Muscle of leg (tissue), 11 donors: Measurements from ENCODE around the gene SPATA33. TPM values are rescaled to one million over a fixed set of nuclear protein-coding genes. Genes with fewer than 3 reads are reported as not detected.

Source experiments
- DNase-seq: peaks from one replicate; pipeline ENCODE4 v3.0.0; 2013
- H3K27ac ChIP-seq: one replicate; pipeline ENCODE4 v1.5.1; 2013; ENCODE audit warnings: mild to moderate bottlenecking, low read length, control low read depth
- H3K27me3 ChIP-seq: one replicate; pipeline ENCODE4 v1.6.1; 2013; ENCODE audit warnings: low read length; ENCODE audit not compliant: control insufficient read depth, insufficient read depth
- H3K36me3 ChIP-seq: one replicate; pipeline ENCODE4 v1.6.1; 2013; ENCODE audit warnings: low read length; ENCODE audit not compliant: control insufficient read depth, insufficient read depth
- H3K4me1 ChIP-seq: one replicate; pipeline ENCODE4 v1.6.1; 2013; ENCODE audit warnings: low read length; ENCODE audit not compliant: control insufficient read depth, insufficient read depth
- H3K4me3 ChIP-seq: one replicate; pipeline ENCODE4 v1.5.1; 2013; ENCODE audit warnings: low read length, control low read depth
- H3K9me3 ChIP-seq: replicated peaks from 2 replicates; pipeline ENCODE4 v1.6.1; 2013; ENCODE audit warnings: low read depth, low read length; ENCODE audit not compliant: control insufficient read depth
- WGBS: methylation state at CpG from one replicate; pipeline ENCODE4 v1.1.5; 2013; ENCODE audit warnings: missing lambda C conversion rate; ENCODE audit not compliant: insufficient coverage; 5-methylcytosine and 5-hydroxymethylcytosine counted together
- polyA plus RNA-seq, 8 donors: library from polyadenylated mRNA; unstranded; fragments of 120-200 nt; gene quantifications; one replicate each; pipeline versions ENCODE4 v1.2.1 to v1.2.3, GENCODE V29; 2013; ENCODE audit warnings: inconsistent platforms in 1 of 8, low replicate concordance in 1 of 8; ENCODE audit not compliant: insufficient read length in 8 of 8, insufficient read depth in 1 of 8
- total RNA-seq: library from RNA; stranded (reverse); fragments of 120-200 nt; gene quantifications from one replicate; pipeline ENCODE4 v1.2.4, GENCODE V29; 2013

The SPATA33 gene
- total and polyA plus RNA-seq, 9 donors, result 2.7 to 7.1 (median 4.7) TPM

DNA sequence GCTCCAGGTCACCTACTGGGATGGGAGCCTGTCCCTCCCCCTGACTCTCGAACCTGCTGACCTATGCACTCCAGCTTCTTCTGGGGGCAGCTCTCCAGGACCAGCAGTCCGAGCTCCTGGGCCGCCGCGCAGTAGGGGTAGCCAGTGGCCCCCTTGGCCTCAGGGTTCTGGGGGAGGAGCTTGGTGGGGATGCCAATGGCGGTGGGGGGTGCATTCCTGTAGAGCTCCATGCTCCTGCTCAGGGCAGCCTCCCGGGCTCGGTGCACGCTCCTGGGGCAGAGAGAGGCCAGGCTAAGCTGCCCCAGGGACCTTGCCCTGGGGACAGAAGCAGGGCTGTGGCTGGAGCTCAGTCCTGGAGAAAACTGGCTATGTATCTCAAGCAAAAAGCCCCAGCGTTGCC, 51.5 kb downstream of the SPATA33 start:
- Histone ChIP-seq H3K27ac (no peak overlapping the region), H3K4me1 (peaks cover 27% of the 10 kb centered on the region), H3K4me3 (no peak overlapping the region), H3K9me3 (no peaks in the 10 kb centered on the region), H3K27me3 (peaks cover 22% of the 10 kb centered on the region), H3K36me3 (peaks cover 7% of the 10 kb centered on the region)
- 81% methylated on average over 5 of the region's 10 CpGs for WGBS
- DNase-seq, result no peak

DNA sequence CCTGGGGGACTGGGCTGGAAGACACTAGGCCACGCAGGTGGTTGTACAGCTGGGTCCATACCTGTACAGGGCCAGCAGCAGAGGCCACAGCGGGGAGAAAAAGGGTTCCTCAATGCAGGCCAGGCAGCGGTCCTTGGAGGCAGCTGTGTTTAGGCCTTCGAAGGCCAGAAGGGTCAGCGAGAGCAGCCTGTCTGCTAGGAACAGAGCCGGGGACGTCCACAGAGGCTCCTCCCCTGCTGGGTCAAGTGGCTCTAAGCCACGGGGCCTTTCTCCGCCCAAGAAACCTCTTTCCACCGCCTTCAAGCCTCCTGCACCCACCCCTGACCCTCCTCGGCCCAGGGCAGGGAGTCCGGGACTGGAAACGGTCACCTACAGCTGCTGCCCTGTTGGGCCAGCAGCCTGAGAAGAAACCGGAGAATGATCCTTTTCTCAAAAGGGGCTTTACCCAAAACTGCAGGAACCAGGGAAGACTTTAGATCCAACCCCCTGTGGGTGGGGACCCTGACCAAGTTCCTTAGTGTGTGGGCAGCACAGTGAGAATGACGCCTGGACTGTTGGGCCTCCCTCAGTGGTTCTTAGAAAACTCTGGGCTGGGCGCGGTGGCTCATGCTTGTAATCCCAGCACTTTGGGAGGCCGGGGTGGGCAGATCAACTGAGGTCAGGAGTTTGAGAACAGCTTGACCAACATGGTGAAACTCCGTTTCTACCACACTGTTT, 52.2 kb downstream of the SPATA33 start:
- no peak overlapping the region for H3K27ac ChIP-seq
- peaks cover 16% of the 10 kb centered on the region for H3K27me3 ChIP-seq
- DNase-seq, result no peak
- no peaks in the 10 kb centered on the region for H3K9me3 ChIP-seq
- 76% methylated on average over 19 of the region's 19 CpGs for WGBS
- no peak overlapping the region for H3K4me3 ChIP-seq
- H3K36me3 ChIP-seq, result peaks cover 7% of the 10 kb centered on the region
- peaks cover 27% of the 10 kb centered on the region for H3K4me1 ChIP-seq

DNA sequence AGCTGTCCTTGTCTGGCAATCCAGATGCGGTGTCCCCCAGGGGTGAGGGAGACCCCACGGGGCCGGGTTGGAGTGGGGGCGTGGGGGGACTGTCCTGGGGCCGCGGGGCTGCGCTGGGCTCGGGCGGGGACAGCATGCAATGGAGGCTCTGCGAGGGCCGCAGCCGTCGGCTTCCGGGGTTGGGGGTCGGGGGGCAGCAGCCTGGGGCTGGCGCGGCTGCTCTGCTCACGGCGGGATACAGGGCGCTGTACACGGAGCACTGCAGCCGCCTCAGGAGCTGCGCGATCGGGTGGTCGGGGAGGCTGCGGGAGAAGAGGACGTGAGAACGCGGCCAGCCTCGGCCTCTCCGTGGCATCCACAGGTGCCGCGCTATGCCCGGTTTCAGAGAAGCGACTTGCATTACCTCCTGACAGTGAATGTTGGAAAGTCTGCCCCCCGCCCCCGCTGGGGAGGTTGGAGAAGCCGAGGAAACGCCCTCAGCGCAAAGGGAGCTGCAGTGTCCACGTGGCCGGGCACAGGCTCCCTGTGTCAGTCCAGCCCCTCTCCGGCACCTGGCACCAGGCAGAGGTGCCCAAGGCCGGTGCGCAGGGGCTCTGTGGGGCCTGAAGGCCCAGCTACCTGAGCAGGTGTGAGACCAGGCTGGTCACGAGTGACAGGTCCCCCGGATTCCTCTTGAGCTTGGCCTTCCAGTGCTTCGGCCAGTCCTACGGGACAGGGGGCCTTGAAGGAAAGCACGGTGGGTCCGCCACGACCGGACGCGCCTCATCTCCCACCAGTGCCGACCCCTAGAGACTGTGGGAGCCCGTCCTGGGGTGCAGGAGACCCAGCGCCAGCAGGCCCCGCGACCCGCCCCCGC, 53.3 kb downstream of the SPATA33 start:
- 60% methylated on average over 58 of the region's 63 CpGs for WGBS
- no peak overlapping the region for H3K4me3 ChIP-seq
- H3K9me3 ChIP-seq, result no peaks in the 10 kb centered on the region

DNA sequence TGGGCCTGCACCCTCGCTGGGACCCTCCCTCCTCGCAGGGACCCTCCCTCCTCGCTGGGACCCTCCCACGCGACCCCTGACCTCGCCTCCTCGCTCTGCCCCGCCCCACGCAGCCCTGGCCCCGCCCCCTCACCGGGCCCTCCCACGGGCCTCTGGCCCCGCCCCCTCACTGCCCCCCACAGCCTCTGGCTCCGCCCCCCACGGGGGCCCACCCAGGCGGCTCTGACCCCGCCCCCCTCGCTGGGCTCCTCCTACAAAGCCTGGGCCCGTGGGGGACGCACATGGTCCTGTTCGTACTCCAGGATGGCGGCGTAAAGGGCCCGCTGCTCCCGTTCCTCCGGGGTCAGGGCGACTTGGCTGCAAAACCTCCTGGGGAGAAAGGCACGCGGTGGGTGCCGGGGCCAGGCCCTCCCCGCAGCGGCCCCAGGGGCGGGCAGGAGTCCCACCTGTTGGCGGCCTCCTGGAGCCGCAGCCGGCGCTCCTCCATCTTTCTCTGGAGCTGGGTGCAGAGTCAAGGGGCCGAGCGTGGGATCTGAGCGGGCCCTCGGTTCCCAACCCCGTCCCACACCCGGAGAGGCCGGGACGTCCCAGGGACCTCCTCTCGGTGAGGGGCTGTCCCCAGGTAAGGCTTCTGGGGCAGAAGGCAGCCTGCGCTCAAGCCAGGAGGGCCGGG, 54.1 kb downstream of the SPATA33 start:
- peak overlapping the region; percentile 28 for H3K4me3 ChIP-seq
- WGBS, result 3% methylated on average over 34 of the region's 48 CpGs

More for the DNA sequence above, 53.3 kb downstream of the SPATA33 start:
- Histone ChIP-seq H3K36me3 (peaks cover 7% of the 10 kb centered on the region), H3K4me1 (peaks cover 26% of the 10 kb centered on the region), H3K27ac (no peak overlapping the region), H3K27me3 (peaks cover 13% of the 10 kb centered on the region)
- peak; percentile 16 for DNase-seq

DNA sequence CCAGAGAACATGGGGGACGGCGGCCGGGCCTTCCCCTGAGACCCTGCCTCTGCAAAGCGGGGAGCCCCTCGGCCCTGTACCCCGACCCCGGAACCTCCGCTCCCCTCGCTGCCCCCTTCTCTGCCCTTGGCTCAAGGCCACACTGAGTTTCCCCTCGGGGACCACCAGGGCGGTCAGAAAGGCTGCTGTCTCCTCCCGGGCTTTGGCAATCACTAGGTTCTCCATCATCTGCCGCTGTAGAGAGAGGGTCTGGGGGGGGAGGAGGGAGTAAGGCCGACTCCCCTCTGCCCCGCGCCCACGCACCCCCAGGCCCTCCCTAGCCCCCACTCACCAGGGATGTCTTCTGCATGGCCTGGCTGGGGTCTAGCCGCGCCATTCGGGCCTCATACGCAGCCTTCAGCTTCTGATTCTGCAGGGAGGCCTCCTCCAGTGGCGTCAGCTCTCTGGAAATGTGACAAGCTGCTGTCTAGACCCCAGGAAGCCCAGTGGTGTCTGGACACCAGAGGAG, 54.7 kb downstream of the SPATA33 start:
- peaks cover 7% of the 10 kb centered on the region for H3K36me3 ChIP-seq
- no peak overlapping the region for H3K27ac ChIP-seq
- H3K4me1 ChIP-seq, result peaks cover 22% of the 10 kb centered on the region
- peak overlapping the region; percentile 28 for H3K4me3 ChIP-seq
- H3K27me3 ChIP-seq, result peaks cover 13% of the 10 kb centered on the region
- 3% methylated on average over 9 of the region's 22 CpGs for WGBS
- H3K9me3 ChIP-seq, result no peaks in the 10 kb centered on the region
- DNase-seq, result no peak

More for the DNA sequence above, 54.1 kb downstream of the SPATA33 start:
- no peak overlapping the region for H3K27ac ChIP-seq
- no peaks in the 10 kb centered on the region for H3K9me3 ChIP-seq
- H3K4me1 ChIP-seq, result peaks cover 22% of the 10 kb centered on the region
- DNase-seq, result peak; percentile 37
- peaks cover 13% of the 10 kb centered on the region for H3K27me3 ChIP-seq
- H3K36me3 ChIP-seq, result peaks cover 7% of the 10 kb centered on the region

DNA sequence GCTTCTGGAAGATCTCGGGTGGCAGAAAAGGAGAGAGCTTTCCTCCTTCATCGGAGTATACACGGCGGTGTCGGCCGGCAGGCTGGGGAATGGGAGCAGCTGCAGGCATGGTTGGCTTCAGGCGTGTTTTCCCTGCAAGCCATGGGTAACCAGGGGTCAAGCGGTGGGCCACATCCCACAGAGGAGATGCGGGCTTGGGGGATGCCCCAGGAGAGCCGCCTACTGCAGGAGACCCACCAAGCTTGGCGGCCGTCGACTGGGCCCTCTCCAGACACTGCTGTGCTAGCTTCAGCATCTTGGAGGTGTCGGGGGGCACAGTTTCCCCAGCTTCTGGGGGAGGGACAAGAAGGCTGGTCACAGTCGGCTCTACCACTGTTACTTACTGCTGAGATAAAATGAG, 58.9 kb downstream of the SPATA33 start:
- WGBS, result 83% methylated on average over 15 of the region's 15 CpGs
- H3K4me1 ChIP-seq, result peaks cover 15% of the 10 kb centered on the region
- H3K9me3 ChIP-seq, result no peaks in the 10 kb centered on the region
- H3K36me3 ChIP-seq, result no peaks in the 10 kb centered on the region
- H3K27me3 ChIP-seq, result peaks cover 13% of the 10 kb centered on the region
- no peak overlapping the region for H3K27ac ChIP-seq
- no peak for DNase-seq
- H3K4me3 ChIP-seq, result no peak overlapping the region

DNA sequence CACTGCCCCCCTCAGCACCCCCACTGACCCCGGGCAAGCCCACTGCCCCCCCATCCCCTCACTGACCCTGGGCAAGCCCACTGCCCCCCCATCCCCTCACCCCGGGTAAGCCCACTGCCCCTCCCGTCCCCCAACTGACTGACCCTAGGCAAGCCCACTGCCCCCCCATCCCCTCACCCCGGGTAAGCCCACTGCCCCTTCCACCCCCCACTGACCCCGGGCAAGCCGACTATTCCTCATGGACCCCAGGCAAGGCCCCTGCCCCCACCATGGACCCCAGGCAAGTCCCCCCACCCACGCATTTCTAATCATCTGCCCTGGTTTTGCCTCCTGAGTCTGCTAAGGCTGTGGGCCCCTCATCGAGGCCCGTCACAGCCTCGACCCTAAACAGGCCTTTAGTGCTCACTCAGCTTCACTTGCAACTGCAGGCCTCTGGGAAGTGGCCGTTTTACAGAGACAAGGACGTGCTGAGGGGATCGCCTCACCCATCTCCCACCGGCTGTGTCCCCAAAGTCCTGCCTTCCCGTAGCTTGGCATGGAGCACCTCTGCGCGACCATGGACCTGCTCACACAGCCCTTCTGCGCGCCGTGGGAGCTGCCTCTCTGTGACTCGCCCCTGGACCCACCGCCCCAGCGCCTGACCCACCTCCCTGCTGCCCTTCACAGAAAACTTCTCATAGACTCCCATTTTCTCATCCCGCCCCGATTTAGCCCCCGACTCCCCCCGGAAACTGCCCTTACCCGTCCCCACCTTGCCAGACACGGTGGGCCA, 59.5 kb downstream of the SPATA33 start:
- WGBS, result 84% methylated on average over 25 of the region's 29 CpGs
- H3K4me1 ChIP-seq, result peaks cover 11% of the 10 kb centered on the region
- H3K4me3 ChIP-seq, result no peak overlapping the region
- no peak for DNase-seq
- H3K27ac ChIP-seq, result no peak overlapping the region
- no peaks in the 10 kb centered on the region for H3K36me3 ChIP-seq
- no peaks in the 10 kb centered on the region for H3K9me3 ChIP-seq
- H3K27me3 ChIP-seq, result peaks cover 9% of the 10 kb centered on the region

DNA sequence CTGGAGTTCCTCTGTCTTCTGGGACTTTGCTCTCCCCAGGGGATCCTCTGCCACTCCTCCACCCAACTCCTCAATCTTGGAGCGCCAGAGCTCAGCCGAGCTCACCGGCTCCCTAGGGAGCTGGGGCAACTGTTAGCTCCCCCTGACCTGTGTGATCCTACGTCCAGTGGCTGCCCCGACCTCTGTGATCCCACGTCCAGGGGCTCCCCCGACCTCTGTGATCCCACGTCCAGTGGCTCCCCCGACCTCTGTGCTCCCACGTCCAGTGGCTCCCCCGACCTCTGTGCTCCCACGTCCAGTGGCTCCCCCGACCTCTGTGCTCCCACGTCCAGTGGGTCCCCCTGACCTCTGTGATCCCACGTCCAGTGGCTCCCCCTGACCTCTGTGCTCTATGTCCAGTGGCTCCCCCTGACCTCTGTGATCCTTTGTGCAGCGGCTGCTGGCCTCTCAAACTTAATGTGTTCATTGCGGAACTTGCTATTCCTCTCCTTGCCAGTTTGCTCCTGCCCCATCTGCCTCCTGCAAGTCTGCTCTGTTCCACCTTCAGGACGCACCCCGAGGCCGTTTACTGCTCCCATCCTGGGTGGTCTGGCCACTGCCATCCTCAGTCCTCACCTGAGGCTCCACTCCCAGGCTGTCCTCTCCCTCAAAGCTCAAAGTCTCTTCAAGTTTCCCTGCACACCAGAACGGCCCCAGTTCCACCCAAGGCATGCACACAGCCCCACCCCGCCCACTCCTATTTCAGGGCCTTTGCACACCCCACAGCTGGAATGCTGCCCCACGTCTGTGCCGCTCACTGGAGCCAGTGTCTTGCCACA, 60.3 kb downstream of the SPATA33 start:
- WGBS, result 78% methylated on average over 24 of the region's 24 CpGs
- no peaks in the 10 kb centered on the region for H3K9me3 ChIP-seq
- peaks cover under 1% of the 10 kb centered on the region for H3K27me3 ChIP-seq
- H3K4me1 ChIP-seq, result peaks cover 16% of the 10 kb centered on the region
- H3K4me3 ChIP-seq, result no peak overlapping the region
- H3K27ac ChIP-seq, result no peak overlapping the region
- peaks cover 6% of the 10 kb centered on the region for H3K36me3 ChIP-seq
- no peak for DNase-seq
